Immature natural killer cell (primary cell): Measurements from ENCODE around the gene KLHL29. TPM values are rescaled to one million over a fixed set of nuclear protein-coding genes. Genes with fewer than 3 reads are reported as not detected.

Experiments
- DNase-seq, 3 donors: peaks; one replicate each; pipeline ENCODE4 v3.0.0; 2022; ENCODE audit warnings: mixed read lengths in 1 of 3
- H3K27ac Mint-ChIP-seq, 6 donors: one replicate each; pipeline ENCODE4 v1.8.0; 2020; ENCODE audit warnings: mixed read lengths in 6 of 6, mild to moderate bottlenecking in 5 of 6, inconsistent platforms in 4 of 6, moderate library complexity in 3 of 6
- H3K27me3 Mint-ChIP-seq, 3 donors: one replicate each; pipeline ENCODE4 v1.8.0; 2020 to 2021; ENCODE audit warnings: low read depth in 3 of 3, mild to moderate bottlenecking in 3 of 3, mixed read lengths in 3 of 3, moderate library complexity in 3 of 3, inconsistent platforms in 1 of 3
- H3K36me3 Mint-ChIP-seq, 3 donors: one replicate each; pipeline ENCODE4 v1.8.0; 2020; ENCODE audit warnings: mixed read lengths in 3 of 3, inconsistent platforms in 2 of 3, mild to moderate bottlenecking in 2 of 3
- H3K4me1 Mint-ChIP-seq, 2 donors: one replicate each; pipeline ENCODE4 v1.8.0; 2020; ENCODE audit warnings: inconsistent platforms in 2 of 2, mild to moderate bottlenecking in 2 of 2, mixed read lengths in 2 of 2, moderate library complexity in 1 of 2
- H3K4me3 Mint-ChIP-seq, 5 donors: one replicate each; pipeline ENCODE4 v1.8.0; 2020; ENCODE audit warnings: mild to moderate bottlenecking in 5 of 5, mixed read lengths in 5 of 5, inconsistent platforms in 3 of 5, moderate library complexity in 3 of 5
- H3K9me3 Mint-ChIP-seq, 6 donors: one replicate each; pipeline ENCODE4 v1.8.0; 2020; ENCODE audit warnings: mild to moderate bottlenecking in 6 of 6, mixed read lengths in 6 of 6, inconsistent platforms in 4 of 6, moderate library complexity in 3 of 6
- polyA plus RNA-seq, 3 donors: library from polyadenylated mRNA; unstranded; fragments of 300-500 nt; fragmentation: Illumina TruSeq; gene quantifications; one replicate each; pipeline ENCODE4 v1.2.3, GENCODE V29; 2021

The KLHL29 gene
- polyA plus RNA-seq, 3 donors from 2014 or later: 0.02 to 0.41 TPM; not detected in 1

DNA sequence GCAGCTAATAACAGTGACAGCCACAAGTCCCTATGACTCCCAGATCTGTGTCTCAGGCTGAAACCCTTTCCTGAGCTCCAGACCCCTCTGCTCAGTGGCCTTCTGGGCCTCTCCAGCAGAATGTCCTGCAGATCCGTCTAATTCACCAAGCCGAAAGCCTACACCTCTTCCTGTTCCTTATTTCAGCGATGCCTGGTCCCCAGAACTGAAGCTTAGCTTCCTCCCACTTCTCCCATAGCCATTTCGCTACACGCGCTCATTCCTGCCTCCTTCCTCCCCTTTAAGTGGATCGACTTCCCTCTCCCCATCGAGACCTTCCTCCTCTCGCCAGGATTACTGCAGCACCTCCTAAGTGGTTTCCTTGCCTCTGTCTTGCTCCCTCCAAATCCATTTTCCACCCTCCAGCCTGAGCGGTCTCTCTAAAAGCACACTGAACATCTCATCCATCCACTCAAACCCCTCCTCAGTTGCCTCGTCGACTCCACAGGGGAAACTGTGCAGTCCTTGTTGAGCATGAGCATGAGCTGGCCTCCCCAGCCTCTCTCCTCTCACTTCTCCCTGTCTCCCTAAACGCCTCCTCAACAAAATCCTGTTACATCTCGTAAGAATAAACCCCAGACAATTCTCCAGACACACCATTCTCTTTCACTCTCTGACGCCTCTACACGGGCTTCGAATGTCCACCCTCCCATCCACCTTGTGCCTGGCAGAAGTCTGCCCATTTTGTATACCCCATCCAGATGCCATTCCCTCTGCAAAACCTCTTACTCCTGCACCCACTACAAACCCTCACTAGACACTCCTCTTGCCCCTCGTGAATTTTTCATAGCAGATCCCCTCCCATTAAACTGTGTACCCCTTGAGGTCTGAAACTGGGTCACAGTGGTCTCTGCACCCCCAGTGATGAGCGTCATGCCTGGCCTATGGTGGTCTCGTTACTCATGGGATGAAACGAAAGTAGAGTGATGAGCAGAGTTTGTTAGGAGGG, 309.4 kb downstream of the KLHL29 start:
- no peaks in the 10 kb centered on the region for H3K4me1 Mint-ChIP-seq
- no peak for DNase-seq
- H3K27me3 Mint-ChIP-seq: peaks cover 3 to 8% (median 3%) of the 10 kb centered on the region in 3 donors
- H3K36me3 Mint-ChIP-seq: peaks cover 0 to 3% (median 0%) of the 10 kb centered on the region in 3 donors
- no peaks in the 10 kb centered on the region for H3K9me3 Mint-ChIP-seq
- H3K4me3 Mint-ChIP-seq: no peak overlapping the region
- H3K27ac Mint-ChIP-seq: peak overlapping the region in 1 of 6 donors; percentile 9

DNA sequence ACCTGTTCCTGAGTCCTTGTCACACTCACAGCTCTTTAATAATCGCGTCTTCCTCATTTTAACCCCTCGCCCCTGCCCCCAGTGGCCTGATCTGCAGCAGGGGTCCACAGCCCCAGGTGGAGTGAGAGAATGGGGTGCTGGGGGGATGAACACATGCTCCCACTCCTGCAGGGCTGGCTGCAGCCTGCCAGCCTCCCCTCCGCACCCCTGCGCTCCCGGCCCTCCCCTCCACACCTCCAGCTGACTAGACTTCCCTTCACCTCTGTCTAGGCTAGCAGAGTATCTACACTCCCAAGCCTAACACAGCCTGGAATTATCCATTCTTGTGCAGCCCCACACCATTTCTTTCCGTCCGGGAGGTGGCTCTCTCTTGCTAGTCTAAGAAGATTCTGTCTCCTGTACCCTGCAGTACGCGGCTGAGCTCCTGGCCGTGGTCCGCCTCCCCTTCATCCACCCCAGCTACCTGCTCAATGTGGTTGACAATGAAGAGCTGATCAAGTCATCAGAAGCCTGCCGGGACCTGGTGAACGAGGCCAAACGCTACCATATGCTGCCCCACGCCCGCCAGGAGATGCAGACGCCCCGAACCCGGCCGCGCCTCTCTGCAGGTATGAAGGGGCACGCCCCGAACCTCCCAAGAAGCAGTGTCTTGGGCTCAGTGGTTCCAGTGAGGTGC, 310.4 kb downstream of the KLHL29 start:
- peaks cover 3 to 10% (median 3%) of the 10 kb centered on the region in 3 donors for H3K27me3 Mint-ChIP-seq
- no peak overlapping the region for H3K27ac Mint-ChIP-seq
- peaks cover 9 to 13% (median 9%) of the 10 kb centered on the region in 3 donors for H3K36me3 Mint-ChIP-seq
- no peaks in the 10 kb centered on the region for H3K4me1 Mint-ChIP-seq
- no peak for DNase-seq
- H3K4me3 Mint-ChIP-seq: no peak overlapping the region
- H3K9me3 Mint-ChIP-seq: no peaks in the 10 kb centered on the region

DNA sequence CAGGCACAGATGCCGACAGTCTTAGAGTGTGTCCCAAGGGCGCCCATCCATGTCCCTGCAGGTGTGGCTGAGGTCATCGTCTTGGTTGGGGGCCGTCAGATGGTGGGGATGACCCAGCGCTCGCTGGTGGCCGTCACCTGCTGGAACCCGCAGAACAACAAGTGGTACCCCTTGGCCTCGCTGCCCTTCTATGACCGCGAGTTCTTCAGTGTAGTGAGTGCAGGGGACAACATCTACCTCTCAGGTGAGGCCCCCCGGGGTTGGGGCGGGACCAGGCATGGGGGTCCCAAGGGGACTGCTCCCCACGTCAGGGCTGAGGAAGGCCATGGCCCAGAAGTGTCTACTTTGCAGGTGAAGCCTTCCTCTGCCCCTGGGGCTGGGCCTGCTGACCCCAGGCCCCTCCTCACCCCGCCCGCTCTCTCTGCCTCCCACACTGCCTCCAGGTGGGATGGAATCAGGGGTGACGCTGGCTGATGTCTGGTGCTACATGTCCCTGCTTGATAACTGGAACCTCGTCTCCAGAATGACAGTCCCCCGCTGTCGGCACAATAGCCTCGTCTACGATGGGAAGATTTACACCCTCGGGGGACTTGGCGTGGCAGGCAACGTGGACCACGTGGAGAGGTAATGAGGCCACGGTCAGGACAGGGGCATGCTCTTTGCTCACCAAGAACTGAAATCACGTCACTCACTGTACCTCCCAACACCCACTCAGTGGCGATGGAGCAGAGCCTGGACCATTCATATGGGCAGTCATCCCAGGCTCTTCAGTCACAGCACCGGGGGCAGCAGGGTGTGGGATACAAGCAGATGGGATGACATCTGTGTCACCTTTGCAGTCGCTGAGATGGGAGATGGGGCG, 311.1 kb downstream of the KLHL29 start:
- DNase-seq: no peak
- H3K4me1 Mint-ChIP-seq: no peaks in the 10 kb centered on the region
- no peak overlapping the region for H3K27ac Mint-ChIP-seq
- H3K36me3 Mint-ChIP-seq: peaks cover 14 to 15% (median 14%) of the 10 kb centered on the region in 3 donors
- H3K9me3 Mint-ChIP-seq: no peaks in the 10 kb centered on the region
- peaks cover 3 to 12% (median 7%) of the 10 kb centered on the region in 3 donors for H3K27me3 Mint-ChIP-seq
- H3K4me3 Mint-ChIP-seq: no peak overlapping the region

DNA sequence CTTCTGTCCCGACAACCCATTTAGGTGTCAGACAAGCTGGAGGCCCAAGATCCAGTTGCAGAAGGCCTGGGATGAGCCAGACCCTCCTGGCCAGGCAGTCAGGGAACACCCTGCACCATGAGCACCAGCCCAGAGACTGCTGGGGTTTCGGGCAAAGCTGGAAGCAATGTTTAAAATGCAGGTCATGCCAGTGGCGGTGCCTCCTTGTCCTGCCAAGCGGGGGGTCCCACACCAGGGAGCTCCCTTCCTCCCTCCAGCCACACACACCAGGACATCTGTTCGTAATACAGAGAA, 311.7 kb downstream of the KLHL29 start:
- DNase-seq: no peak
- Mint-ChIP-seq H3K27ac (no peak overlapping the region), H3K27me3 (peaks cover 3 to 10% (median 9%) of the 10 kb centered on the region in 3 donors), H3K4me1 (no peaks in the 10 kb centered on the region), H3K36me3 (peaks cover 15 to 17% (median 16%) of the 10 kb centered on the region in 3 donors), H3K9me3 (no peaks in the 10 kb centered on the region), H3K4me3 (no peak overlapping the region)

DNA sequence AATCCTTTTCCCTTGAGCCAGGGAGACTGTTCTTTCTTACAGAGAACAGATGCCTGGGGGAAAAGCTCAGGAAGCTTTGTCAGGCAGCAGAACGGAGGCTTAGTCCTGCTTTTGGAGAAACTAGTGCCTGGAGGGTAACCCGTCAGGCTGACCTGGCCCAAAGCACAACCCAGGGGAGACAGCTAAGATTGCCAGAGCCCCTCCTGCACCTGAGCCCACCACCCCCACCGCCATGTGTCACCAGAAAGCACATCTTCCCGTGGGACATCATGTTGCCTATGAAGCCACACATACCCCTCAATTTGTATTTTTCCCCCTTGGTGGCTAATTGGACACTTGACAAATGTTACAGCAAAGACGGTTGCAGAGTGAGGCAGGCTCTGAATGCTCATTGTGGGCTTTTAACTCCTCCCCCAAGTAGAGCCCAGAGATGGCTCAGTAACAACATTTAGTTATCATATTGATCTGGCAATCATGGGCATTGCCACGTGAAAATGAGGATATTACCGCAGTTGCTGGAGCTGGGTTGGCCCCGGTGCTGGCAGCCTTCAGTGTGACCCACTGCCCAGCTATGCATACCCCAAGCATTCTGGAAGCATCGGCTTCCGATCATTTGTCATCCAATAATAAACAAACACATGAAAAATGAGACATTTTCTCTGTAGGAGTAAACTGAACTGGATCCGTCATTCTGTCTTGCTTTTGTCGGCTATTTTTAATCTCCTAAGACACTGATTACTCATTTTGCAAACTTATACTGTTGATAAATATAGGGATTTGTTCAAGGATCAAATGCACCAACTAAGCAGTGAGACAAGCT, 312.5 kb downstream of the KLHL29 start:
- no peaks in the 10 kb centered on the region for H3K9me3 Mint-ChIP-seq
- no peak overlapping the region for H3K27ac Mint-ChIP-seq
- peaks cover 3 to 8% (median 7%) of the 10 kb centered on the region in 3 donors for H3K27me3 Mint-ChIP-seq
- peaks cover 16 to 18% (median 17%) of the 10 kb centered on the region in 3 donors for H3K36me3 Mint-ChIP-seq
- no peak for DNase-seq
- H3K4me3 Mint-ChIP-seq: no peak overlapping the region
- H3K4me1 Mint-ChIP-seq: peaks cover 1 to 4% of the 10 kb centered on the region in 2 donors

DNA sequence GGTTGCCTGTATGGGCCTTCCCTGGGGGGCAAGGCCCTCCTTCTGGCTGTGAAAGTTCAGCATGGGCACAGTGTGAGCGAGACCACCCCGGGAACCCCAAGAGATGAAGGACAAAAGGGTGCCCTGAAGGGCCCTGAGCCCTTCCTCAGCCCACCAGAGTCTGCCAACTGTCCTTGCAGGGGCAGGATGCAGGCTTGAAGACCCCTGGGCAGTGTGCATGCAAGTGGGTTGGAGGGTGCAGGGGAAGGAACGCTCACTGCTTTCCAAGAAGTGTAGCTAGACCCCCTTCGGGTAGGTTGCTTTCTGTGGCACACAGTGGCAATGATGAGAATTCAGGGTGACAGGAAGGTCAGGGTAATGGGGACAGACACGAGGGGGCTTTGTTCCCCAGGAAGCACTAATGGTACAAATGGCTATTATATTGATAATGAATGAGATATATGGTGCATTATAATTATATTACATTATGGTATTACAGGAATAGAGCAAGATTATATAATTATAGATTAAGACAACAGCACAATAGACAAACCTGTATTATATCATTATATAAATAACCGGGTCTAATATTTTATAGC, 313.2 kb downstream of the KLHL29 start:
- H3K9me3 Mint-ChIP-seq: no peaks in the 10 kb centered on the region
- DNase-seq: no peak
- no peak overlapping the region for H3K27ac Mint-ChIP-seq

DNA sequence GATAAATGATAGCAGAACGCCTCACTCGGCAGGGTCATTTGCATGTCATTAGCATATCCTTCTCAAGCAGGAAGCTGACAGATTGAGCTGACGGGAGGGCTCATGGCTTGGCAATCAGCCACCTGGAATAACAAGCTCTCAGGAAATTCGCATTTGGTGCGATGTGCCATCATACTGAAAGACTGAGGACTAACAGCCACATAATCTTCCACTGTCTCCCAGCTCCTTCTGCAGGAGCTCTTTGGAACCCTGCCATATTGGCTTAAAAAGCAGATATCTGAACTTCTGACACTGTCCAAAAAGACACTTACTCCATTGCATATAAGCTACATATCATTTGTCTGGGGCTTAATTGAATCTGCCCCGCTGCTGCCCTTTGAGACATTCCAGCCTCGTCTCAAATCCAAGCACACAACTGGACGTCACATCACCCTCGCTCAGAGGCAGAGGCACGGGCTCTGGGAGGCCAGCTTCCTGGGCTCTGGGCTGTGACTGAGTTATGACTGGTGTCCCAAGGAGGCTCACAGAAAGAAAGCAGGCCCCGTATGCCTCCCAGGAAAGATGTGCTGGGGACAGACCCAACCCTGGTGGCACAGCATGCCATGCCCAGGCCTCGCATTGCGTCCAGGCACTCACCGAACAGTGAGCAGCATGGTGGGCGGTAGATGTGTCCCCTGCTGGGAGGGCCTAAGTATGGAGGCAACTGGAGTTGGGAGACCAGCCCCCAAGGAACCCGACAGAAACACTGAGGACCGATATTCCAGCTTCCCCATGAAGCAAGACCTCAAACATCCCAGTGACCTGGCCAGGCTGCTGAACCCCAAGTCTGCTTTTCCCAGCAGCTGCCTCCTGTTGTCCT, 314.0 kb downstream of the KLHL29 start:
- H3K27ac Mint-ChIP-seq: peak overlapping the region in 1 of 6 donors; percentile 57
- peaks cover 3 to 8% (median 7%) of the 10 kb centered on the region in 3 donors for H3K27me3 Mint-ChIP-seq
- no peaks in the 10 kb centered on the region for H3K9me3 Mint-ChIP-seq
- DNase-seq: no peak
- no peak overlapping the region for H3K4me3 Mint-ChIP-seq
- H3K36me3 Mint-ChIP-seq: peaks cover 16 to 21% (median 17%) of the 10 kb centered on the region in 3 donors
- peaks cover 13 to 19% of the 10 kb centered on the region in 2 donors for H3K4me1 Mint-ChIP-seq

More for the DNA sequence above, 313.2 kb downstream of the KLHL29 start:
- H3K4me1 Mint-ChIP-seq: peaks cover 7 to 11% of the 10 kb centered on the region in 2 donors
- peaks cover 3 to 8% (median 7%) of the 10 kb centered on the region in 3 donors for H3K27me3 Mint-ChIP-seq
- H3K4me3 Mint-ChIP-seq: no peak overlapping the region
- peaks cover 16 to 21% (median 17%) of the 10 kb centered on the region in 3 donors for H3K36me3 Mint-ChIP-seq

DNA sequence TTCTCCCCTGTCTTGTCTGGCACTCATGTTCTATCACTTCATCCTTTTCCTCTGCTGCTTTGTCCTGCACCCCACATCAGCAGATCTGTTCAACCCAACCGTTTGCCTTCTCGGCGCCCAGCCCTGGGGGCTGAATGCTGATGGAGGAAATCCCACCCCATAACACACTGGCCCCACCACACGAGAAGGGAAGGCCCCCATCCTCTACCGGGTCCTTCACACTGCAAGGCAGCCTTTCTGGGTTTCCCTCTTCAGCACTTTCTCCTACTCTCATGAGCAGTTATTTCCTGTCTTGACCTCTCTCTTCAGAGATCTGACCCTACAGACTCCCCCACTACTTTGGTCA, 314.6 kb downstream of the KLHL29 start:
- Mint-ChIP-seq H3K4me3 (no peak overlapping the region), H3K27ac (peak overlapping the region in 2 of 6 donors; percentile 20 to 57)

DNA sequence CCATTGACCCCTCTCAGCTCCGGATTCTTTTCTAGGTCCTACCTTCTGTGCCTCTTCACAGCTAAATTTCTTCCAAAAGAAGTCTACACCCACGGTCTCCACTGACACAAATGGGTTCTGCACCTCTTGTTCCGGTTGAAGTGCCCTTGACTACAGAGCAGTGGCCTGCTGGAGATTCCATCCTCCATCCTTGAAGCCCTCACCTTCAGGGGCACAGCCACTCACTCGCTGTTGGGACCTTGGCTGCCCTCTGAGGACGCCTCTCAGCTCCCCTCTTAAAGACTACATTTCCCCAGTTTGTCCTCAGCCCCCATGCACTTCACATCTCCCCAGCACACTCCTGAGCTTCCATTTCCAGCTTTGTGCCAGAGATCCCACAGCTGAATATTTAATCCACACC, 315.6 kb downstream of the KLHL29 start:
- Mint-ChIP-seq H3K27me3 (peaks cover 2 to 10% (median 7%) of the 10 kb centered on the region in 3 donors), H3K27ac (peak overlapping the region in 1 of 6 donors; percentile 10), H3K4me1 (peaks cover 13 to 19% of the 10 kb centered on the region in 2 donors), H3K36me3 (peaks cover 20 to 24% (median 20%) of the 10 kb centered on the region in 3 donors), H3K9me3 (no peaks in the 10 kb centered on the region), H3K4me3 (peak overlapping the region in 1 of 5 donors; percentile 12)
- no peak for DNase-seq

More for the DNA sequence above, 314.6 kb downstream of the KLHL29 start:
- Mint-ChIP-seq H3K27me3 (peaks cover 2 to 8% (median 7%) of the 10 kb centered on the region in 3 donors), H3K9me3 (no peaks in the 10 kb centered on the region), H3K4me1 (peaks cover 13 to 19% of the 10 kb centered on the region in 2 donors), H3K36me3 (peaks cover 16 to 21% (median 17%) of the 10 kb centered on the region in 3 donors)
- DNase-seq: no peak

DNA sequence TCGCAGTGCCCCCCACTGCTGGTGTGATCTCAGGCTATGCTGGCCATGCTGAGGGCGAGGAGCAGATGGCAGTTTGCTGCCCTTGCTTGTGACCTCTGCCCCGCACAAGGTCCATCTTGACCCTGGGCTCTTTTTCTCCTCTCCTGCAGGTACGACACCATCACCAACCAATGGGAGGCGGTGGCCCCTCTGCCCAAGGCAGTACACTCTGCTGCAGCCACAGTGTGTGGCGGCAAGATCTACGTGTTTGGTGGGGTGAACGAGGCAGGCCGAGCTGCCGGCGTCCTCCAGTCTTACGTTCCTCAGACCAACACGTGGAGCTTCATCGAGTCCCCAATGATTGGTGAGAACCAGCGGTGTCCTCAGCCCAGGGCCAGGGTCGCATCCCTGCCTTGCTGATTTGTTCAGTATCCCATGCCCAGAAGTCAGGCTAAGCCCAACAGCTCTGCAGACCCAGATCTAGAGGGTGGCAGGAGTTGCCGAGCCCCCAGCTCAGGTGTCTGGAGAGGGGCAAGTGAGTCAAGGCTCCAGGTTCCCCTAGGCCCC, 318.1 kb downstream of the KLHL29 start:
- peaks cover 2 to 10% (median 9%) of the 10 kb centered on the region in 3 donors for H3K27me3 Mint-ChIP-seq
- H3K4me3 Mint-ChIP-seq: no peak overlapping the region
- no peak overlapping the region for H3K27ac Mint-ChIP-seq
- no peaks in the 10 kb centered on the region for H3K9me3 Mint-ChIP-seq
- peaks cover 25 to 38% (median 25%) of the 10 kb centered on the region in 3 donors for H3K36me3 Mint-ChIP-seq
- DNase-seq: no peak
- H3K4me1 Mint-ChIP-seq: peaks cover 13 to 19% of the 10 kb centered on the region in 2 donors

DNA sequence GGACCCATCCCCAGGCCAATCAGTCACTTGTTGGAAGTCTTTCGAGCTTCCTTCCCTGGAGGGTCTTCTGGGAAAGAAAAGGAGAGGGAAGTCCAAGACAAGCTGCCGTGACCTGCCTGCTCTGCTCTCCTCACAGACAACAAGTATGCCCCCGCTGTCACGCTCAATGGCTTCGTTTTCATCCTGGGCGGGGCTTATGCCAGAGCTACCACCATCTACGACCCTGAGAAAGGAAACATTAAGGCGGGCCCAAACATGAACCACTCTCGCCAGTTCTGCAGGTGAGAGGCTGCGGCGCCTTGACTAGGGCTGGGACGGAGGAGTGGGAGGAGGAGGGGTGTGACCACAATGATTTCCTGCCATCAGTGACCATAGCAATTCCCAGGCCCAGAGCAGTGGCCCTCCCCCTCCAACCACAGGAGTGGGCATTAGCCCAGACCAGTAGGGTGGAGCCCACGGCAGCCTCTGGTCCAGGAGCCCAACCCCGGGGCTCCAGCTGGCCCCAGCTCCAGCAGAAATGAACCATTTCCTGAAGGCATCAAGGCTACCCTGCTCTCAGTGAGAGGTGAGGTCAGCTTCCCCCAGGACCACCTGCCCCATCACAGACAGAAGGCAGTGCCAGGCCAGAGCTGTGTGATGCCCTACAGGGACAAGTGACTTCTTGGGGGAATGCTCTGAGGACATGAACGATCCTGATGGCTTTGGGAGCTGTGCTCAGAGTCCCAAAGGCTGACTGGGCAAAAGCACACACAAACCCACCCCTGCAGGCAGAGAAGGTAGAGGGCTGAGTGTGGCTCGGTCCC, 318.8 kb downstream of the KLHL29 start:
- Mint-ChIP-seq H3K36me3 (peaks cover 25 to 38% (median 30%) of the 10 kb centered on the region in 3 donors), H3K4me1 (peaks cover 13 to 19% of the 10 kb centered on the region in 2 donors), H3K9me3 (no peaks in the 10 kb centered on the region), H3K27ac (peak overlapping the region in 2 of 6 donors; percentile 17 to 29), H3K4me3 (peak overlapping the region in 1 of 5 donors; percentile 42), H3K27me3 (peaks cover 1 to 10% (median 9%) of the 10 kb centered on the region in 3 donors)
- no peak for DNase-seq
